Activated gamma-delta T cell treated with Interleukin-2 at 50 U/mL for 16 hours (primary cell): ENCODE measurements around the gene NEU1.
"Not testable (repeated sequence)": the region's sequence is repeated elsewhere in the genome, so short reads cannot be mapped to it uniquely, and the experiment has no call there.

Source experiments
- DNase-seq: peaks from one replicate; pipeline ENCODE4 v3.0.0-alpha.2; 2020

Gene NEU1

DNA sequence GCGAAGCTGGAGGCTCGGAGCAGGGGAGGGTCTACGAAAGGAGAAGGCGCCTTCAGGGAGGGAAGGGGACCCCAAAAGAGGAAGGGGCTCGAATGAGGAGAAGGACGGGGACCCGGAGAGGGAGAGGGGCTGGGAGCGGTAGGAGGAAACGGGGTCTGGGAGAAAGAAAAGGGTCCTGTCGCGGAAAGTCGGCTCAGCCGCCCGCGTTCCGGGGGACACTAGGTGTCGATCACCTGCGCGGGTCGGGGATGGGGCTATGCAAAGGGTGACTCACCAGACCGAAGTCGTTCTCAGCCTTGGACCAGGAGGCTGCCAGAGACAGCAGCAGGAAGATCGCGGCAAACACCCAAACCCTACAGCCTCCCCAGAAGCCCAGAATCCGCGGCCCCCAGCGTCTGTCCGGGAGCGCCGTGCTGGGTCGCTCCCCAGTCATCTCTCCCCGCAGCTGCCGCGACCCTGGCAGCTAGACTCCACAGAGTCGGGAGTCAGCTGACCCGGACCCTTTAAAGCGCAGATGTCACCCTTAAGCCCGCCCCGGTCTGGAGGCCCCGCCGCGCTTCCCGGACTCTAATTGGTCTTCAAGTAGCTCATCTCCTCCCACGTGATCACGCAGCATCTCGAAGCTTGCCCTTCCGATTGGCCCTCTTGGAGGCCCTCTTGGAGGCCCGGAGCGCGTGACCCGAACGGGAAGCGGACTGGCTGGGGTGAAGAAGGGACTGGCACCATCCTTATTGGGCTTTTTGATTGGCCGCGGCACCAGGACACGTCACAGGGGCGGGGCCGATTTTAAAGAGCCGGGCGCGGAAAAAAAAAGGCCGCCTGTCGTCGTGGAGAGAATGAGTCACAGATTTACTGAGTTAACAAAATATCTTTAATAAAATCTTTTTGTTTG is at the start of gene NEU1:
Gene NEU1 (minus strand): TSS at position 478 of the 892 bp plus-strand sequence. CDS start 45 bp downstream, at position 433.
- DNase-seq = peak; percentile 99

DNA sequence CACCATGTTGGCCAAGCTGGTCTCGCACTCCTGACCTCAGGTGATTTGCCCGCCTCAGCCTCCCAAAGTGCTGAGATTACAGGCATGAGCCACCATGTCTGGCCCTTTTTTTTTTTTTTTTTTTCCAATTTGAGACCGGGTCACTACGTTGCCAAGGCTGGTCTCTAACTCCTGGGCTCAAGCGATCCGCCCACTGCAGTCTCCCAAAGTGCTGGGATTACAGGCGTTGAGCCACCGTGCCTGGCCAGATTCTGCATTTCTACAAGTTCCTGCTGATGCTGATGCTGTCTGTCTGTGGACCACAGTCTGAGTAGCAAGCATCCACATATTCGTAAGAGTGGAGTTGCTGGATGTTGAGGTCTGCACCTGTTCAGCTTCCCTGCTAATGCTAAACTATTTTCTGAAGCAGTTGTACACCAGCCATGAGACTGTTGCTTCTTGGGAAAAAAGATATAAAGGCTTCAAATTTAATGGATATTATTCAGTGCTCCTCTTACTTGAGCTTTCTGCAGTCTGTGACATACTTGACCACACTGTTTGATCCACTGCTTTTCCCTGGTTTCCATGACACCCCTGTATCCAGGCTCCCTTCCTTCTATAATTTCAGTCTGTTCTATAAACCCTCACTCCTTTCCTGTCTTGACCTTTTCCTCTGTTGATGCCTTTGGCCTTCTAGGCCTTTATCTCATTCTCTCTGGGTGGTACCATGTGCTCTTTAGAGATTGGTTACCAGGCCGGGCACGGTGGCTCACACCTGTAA is 49.4 kb upstream of the NEU1 start:
- DNase-seq = no peak

DNA sequence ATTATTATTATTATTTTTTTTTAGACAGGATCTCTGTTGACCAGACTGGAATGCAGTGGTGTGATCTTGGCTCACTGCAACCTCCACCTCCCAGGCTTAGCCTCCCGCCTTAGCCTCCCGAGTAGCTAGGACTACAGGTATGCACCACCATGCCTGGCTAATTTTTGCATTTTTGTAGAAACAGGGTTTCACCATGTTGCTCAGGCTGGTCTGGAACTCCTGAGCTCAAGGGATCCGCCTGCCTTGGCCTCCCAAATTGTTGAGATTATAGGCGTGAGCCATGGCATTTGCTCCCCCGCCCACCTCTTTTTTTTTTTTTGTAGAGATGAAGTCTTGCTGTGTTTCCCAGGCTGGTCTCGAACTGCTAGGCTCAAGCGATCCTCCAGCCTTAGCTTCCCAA is 46.7 kb upstream of the NEU1 start:
- DNase-seq = not testable (repeated sequence)

DNA sequence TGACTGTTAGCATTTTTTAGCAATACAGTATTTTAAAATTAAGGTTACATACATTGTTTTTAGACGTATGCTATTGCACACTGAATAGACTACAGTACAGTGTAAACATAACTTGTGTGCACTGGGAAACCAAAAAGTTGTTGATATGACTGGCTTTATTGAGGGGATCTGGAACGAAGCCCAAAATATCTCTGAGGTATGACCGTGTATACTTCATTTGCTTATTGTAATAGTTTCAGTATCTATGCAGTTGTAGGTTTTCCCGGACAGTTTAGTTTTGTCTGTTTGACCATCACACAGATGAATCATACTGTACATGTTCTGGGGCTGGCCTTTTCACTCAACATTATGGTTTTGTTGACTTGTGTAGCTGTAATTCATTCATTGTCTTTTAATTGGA is 46.2 kb upstream of the NEU1 start:
- no peak for DNase-seq

DNA sequence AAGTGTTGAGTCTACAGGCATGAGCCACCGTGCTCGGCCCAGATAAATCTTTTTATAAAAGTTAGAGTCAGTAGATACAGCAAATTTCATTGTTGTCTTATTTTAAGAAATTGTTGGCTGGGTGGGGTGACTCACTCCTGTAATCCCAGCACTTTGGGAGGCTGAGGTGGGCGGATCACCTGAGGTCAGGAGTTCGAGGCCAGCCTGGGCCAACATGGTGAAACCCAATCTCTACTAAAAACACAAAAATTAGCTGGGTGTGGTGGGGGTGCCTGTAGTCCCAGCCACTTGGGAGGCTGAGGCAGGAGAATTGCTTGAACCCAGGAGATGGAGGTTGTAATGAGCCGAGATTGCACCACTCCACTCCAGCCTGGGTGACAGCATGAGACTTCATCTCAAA is 45.6 kb upstream of the NEU1 start:
- DNase-seq = not testable (repeated sequence)

DNA sequence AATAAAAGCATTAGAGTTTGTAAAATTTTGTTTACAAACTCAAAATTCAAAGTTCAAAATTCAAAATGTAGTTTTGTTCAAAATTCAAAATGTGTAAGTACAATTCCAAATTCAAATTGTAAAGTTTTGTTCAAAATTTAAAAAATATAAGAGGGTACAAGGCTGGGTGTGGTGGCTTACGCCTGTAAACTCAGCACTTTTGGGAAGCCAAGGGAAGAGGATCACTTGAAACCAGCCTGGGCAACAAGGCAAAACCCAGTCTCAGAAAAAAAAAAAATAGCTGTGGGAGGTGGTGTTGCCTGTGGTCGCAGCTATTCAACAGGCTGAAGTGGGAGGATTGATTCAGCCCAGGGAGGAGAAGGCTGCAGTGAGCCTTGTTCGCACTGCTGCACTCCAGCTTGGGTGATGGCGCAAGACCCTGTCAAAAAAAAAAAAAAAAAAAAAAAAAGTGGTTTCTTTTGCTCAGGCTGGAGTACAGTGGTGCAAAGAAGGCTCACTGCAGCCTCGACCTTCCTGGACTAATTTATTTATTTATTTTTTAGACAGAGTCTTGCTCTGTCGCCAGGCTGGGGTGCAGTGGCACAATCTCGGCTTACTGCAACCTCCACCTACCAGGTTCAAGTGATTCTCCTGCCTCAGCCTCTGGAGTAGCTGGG is 44.7 kb upstream of the NEU1 start:
- no peak for DNase-seq

DNA sequence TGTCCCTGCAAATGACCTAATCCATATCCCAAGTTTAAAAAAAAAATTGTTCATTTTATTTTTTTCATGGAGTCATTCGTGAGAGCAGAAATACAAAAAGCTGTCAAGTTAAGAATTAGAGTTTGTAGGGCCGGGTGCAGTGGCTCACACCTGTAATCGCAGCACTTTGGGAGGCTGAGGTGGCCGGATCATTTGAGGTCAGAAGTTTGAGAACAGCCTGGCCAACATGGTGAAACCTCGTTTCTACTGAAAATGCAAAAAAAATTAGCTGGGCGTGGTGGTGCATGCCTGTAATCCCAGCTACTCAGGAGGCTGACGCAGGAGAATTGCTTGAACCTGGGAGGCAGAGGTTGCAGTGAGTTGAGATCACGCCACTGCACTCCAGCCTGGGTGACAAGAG is 44.1 kb upstream of the NEU1 start:
- DNase-seq = not testable (repeated sequence)

DNA sequence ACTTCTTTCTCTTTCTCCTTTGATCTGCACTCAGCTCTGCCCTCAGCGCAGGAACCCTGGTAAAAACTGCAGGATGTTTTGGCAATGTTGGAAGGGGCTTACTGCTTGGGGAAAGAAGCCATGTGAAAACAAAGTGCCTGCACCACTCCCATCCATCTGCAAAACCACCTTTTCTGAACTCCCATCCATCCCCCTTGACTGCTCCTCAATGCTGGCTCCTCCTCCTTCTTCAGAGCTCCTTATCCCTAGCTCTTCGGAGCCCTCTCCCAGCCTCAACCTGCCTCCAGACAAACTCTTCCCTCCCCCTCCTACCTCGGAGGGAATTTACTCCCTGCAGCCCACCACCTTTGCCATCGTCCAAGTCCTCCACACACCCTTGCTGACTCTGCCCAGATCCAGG is 43.5 kb upstream of the NEU1 start:
- DNase-seq = no peak

DNA sequence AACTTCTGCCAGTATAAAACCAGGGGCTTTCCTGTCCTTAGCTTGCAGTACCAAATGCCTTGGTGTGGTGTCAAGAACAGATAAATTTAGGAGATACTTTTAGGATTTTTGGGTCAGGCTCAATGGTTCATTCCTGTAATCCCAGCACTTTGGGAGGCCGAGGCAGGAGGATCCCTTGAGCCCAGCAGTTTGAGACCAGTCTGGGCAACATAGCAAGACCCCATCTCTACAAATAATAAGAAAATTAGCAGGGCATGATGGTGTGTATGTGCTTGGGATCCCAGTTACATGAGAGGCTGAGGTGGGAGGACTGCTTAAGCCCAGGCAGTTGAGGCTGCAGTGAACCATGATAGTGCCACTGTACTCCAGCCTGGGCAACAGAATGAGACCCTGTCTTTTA is 42.4 kb upstream of the NEU1 start:
- no peak for DNase-seq

DNA sequence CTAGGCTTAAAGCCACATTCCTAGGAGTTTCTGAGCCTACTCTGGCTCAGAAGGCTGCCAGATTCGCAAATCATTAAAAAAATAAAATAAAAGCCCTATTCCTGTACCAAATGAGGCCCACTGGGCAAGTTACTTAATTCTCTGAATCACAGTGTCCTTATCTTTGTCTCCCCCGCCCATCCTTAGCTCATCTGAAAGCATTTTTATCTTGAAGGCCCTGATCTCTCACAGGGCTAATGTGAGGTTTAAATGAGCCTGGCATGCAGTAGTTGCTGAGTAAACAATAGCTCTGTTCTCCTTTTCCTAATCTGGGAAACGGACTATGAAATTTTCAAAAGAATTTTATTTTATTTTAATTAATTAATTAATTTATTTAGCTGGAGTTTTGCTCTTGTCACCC is 41.3 kb upstream of the NEU1 start:
- no peak for DNase-seq

DNA sequence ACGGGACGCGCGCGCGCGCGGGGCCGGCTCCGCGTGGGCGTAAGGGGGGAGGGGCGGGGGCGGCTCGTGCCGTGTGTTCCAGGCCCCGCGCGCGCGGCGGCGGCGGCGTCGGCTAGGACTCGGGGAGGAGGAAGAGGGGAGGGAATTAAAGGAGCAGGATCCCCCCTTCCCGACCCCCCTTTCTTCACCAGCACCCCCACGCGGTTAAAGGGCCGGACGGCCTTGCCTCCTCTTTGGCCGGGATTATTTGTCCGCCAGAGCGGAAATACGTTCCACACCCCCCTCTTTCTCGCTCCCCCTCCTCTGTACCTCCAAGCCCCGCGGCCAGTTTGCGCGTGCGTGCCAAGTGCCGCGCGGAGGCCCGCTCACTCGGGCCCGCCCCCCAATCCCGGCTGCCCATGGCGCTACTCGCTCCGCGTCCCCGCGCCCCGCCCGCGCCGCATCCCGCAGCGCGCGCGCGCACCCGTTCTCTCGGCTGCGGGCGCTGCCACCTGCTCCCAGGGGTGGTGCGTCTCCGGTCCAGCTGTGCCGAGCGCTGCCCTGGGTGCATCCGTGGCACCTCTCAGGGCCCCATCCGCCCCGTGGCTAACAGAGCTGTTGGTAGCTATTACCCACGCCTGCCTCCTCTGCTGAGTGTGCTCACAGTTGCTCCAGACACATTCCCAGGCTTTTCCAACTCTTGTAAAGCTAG is 39.5 kb upstream of the NEU1 start, which contains the start of gene ZBTB12:
Gene ZBTB12 (minus strand): TSS at position 134 of the 691 bp plus-strand sequence. CDS start 781 bp downstream, outside the sequence.
- peak; percentile 82 for DNase-seq

DNA sequence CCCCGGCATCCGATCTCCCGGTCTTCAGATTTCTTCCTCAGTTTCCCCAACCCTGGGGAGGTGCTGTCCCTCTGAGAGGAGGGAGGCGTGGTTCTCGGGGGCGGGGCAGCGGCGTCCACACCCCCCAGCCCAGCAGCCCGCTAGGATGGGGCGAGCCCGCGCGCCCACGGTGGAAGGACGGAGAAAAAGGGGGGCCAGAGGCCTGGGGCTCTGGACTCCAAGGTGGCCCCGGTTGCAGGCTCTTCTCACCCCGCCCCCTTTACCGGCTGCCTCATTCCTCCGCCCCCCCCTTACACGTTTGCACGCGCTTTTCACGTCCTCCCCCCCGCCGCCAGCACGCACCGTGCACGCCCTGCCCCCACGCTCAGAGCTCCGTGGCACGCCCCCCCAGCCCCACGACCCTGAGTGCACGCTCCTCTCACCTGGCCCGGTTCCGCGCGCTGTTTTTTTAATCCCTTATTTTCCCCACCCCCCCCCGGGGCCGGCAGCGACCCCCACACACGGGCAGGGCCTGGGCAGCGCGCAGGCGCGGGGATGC is 38.9 kb upstream of the NEU1 start:
- DNase-seq = peak; percentile 69

DNA sequence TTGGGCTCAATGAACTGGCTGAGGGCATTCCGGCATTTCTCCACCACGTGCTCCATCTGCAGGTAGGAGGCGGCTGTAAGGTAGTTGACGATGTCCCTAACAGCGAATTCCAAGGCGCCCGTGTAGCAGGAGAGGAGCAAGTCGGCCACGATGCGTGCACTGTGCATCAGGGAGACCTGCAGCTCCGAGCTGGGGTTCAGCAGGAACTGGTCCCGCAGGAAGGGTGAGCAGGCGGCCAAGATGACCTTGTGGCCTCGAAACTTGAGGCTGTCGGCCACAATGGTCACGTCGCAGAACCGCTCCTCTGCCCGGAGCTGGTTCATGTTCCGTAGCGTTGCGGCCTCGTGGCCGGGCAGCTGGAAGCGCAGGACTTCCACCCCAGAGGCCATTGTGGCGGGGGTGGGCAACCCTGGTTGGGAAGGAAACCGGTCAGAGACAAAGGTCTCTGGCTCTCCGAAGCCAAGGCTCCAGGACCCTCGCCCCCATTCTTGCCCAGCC is 38.3 kb upstream of the NEU1 start:
- no peak for DNase-seq

DNA sequence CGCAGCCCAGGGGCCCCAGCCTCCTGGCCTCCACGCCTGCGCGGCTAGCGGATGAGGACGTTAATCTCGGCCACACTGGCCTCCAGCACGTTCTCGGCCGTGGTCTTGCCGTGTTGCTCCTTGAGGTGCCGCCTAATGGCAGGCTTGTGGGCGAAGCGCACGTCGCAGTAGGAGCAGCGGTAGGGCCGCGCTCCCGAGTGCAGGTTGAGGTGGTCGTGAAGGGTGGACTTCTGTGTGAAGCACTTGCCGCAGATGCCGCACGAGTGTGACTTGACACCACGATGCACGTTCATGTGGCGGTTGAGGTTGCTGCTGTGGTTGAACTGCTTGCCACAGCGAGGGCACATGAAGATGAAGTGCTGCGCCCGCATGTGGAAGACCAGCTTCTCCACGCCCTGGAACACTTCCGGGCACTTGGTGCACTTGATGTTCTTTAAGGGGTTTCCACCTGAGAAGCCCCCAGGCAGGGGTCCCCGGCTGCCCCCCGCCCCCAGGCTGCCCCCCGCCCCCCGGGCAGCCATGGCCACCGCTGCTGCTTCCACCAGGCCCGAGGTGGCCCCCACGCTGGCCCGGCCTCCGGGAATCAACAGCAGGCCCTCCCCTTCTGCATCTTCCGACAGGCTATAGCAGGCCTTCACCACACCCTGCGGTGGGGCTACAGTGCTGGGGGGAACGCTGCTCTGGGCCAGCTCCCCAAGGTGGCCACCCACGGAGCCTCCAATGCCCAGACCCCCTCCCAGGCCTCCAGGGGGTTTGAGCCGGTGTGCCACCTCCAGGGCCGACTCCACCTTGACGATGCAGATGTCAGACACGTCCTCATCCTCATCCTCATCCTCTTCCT is 37.5 kb upstream of the NEU1 start:
- DNase-seq = no peak

DNA sequence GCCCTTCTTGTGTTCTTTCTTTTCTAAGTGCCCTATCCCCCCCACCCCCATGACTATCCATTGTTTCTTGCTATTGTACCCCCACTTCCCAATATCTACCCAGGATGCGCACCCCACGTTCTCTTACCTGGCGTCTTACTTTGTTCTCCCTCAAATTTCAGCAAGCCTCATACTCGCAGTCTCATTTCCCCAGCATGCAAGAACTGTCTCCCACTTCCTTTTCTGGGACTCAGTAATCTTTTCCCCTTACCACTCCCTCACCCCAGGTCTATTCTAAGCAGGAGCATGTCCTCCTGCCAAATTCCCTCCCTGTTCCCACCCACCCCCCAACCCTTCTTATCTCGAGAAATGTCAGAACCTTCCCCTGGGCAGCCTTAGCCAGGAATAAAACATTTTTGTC is 36.6 kb upstream of the NEU1 start:
- DNase-seq = no peak

DNA sequence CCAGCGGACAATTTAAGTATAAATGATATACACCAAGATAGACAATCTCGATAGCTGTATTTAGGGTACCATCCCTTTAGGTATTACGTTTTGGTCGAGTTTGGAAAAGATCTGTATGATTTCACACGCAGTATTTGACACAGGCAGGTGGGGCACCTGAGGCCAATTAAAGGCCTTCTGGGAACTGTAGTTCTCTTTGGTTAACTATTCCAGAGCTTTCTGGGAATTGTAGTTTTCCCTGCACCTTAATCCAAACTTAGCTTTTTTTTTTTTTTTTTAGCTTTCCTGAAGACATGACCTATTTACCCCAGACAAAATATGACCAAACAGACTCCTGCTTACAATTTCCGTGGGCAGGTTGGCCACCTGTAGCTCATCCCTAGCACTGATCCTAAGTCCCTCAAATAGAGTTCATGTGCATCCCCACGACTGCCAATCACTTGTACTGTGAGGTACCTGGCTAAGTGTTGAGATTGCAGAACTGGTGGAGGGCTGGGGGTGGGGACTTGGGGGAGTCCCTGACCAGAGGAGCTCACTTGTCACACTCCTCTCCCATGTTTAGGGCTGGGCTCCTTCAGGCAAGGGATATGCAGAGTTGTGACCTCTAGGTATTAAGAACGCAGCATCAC is 35.9 kb upstream of the NEU1 start:
- no peak for DNase-seq

DNA sequence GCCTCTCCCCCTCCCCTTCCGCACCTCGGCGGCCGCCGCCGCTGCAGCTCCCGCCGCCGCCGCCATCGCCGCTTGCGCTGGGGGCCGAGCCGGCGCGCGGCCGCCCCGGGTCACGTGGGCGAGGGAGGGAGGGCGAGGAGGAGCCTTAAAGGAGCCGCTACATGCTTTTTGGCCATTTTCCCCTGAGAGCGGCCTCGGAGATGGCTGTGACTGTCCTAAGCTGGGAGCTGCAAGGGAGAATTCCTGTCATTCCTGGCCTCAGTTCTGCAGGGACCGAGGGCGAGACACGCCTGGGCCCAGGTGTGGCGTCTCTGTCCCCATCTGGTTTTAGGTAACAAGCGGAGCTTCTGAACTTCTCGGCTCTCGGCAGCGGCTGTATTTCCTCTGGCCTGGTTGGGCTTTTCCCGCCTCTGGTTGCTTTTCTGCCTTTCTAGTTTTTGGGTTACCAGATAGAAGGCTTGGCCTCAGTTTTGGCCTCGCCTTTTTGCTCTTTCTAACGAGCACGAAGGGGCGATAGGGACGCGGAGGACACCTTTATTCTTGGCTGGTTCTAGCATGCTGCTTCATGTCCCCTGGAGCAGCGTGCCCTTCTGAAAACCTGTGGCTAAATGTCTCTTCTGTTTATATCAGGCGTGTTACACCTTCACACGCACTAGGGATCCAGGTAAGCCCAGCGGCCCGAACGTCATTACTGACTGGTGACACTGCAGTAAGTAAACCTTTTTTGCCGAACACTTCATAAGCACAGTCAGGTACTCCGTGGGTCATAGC is 35.2 kb upstream of the NEU1 start, which contains the start of gene EHMT2:
Gene EHMT2 (minus strand): TSS at position 87 of the 771 bp plus-strand sequence. CDS start 21 bp downstream, at position 66.
- DNase-seq = peak; percentile 81

DNA sequence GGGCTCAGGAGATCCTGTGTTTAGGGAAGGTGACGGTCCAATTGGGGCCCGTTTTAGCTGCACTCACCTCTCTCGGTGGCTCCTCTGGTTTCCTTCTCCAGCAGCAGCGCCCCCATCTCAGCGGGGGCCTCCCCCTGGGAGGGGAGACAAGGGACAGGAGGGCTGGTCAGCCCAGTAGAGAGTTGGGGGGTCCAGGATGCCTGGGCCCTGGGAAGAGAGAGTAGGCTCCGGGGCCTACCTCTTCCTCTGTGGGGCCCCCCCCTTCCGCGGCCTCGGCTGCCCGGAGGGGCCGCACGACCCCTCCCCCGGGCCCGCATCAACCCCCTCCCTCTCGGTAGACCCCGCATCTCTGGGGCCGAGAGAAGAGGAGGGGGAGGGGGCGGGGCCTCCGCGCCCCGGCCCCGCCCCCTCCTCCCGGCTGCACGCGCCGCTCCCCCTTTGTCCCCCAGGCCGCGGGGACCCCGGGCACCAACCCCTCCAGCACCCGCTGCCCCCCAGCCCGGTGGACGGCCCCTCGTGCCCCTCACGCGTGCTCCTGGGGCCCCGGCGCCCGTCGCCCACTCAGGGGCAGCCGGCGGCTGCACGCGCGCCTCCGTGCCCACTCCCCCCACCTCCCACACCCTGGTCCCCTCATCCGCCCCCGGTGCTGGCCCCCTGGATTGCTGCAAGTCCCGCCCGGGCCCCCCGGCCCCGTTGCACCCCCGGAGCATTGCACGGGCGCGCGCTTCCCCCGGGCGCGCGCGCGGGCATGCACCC is 34.4 kb upstream of the NEU1 start:
- DNase-seq = no peak

DNA sequence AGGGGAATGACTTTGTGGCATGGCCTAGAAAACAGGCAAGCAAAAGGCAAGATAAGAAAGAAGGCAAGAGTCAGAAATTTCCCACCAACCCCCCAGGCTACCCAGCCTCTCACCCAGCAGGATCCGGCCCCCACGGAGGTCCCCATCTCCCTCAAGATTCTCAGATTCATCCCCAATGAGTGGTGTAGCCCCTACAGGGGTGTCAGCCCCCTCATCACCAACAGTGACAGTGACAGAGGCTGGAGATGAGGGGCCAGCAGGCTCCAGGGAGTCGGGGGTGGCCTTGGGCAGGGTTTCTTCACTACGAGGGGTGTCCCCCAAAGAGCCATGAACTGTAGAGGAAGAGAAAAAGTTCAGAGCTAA is 33.9 kb upstream of the NEU1 start:
- DNase-seq = no peak
